ENCODE results near the gene KDM6A.

The KDM6A gene

GRCh38 chrX:45138525-45138924, 265.5 kb downstream of the KDM6A start:
- no peak for DNase-seq (ENCODE audit: extremely low read depth, low read depth)
- no peak for TF ChIP-seq CTCF (IDR thresholded peaks at IDR 0.05; ENCODE audit: low read depth, low read length, missing control alignments)
- H3K4me3 ChIP-seq (replicated peaks; ENCODE audit: low read depth, low read length): no peak overlapping the region

GRCh38 chrX:45140812-45141211, 267.8 kb downstream of the KDM6A start:
- DNase-seq (ENCODE audit: extremely low read depth, low read depth): no peak
- no peak overlapping the region for H3K4me3 ChIP-seq (replicated peaks; ENCODE audit: low read depth, low read length)
- no peak for TF ChIP-seq CTCF (IDR thresholded peaks at IDR 0.05; ENCODE audit: low read depth, low read length, missing control alignments)

- TF ChIP-seq CTCF (IDR thresholded peaks at IDR 0.05; ENCODE audit: low read depth, low read length, missing control alignments): no peak
- DNase-seq (ENCODE audit: extremely low read depth, low read depth): no peak
- no peak overlapping the region for H3K4me3 ChIP-seq (replicated peaks; ENCODE audit: low read depth, low read length)
Observed at GRCh38 chrX:45142185-45142584, 269.2 kb downstream of the KDM6A start.

- no peak for DNase-seq (ENCODE audit: extremely low read depth, low read depth)
- no peak for TF ChIP-seq CTCF (IDR thresholded peaks at IDR 0.05; ENCODE audit: low read depth, low read length, missing control alignments)
- no peak overlapping the region for H3K4me3 ChIP-seq (replicated peaks; ENCODE audit: low read depth, low read length)
Observed at GRCh38 chrX:45143455-45143854, 270.5 kb downstream of the KDM6A start.

- no peak for TF ChIP-seq CTCF (IDR thresholded peaks at IDR 0.05; ENCODE audit: low read depth, low read length, missing control alignments)
- no peak for DNase-seq (ENCODE audit: extremely low read depth, low read depth)
- H3K4me3 ChIP-seq (replicated peaks; ENCODE audit: low read depth, low read length): no peak overlapping the region
Observed at GRCh38 chrX:45145492-45146215, 272.7 kb downstream of the KDM6A start.

- no peak overlapping the region for H3K4me3 ChIP-seq (replicated peaks; ENCODE audit: low read depth, low read length)
- DNase-seq (ENCODE audit: extremely low read depth, low read depth): no peak
- TF ChIP-seq CTCF (IDR thresholded peaks at IDR 0.05; ENCODE audit: low read depth, low read length, missing control alignments): no peak
Observed at GRCh38 chrX:45150821-45151220, 277.8 kb downstream of the KDM6A start.

GRCh38 chrX:45154033-45154360, 281.0 kb downstream of the KDM6A start:
- TF ChIP-seq CTCF (IDR thresholded peaks at IDR 0.05; ENCODE audit: low read depth, low read length, missing control alignments): no peak
- no peak overlapping the region for H3K4me3 ChIP-seq (replicated peaks; ENCODE audit: low read depth, low read length)
- no peak for DNase-seq (ENCODE audit: extremely low read depth, low read depth)

Data from HFF-Myc (cell line).